Endothelial cell of umbilical vein (primary cell): ENCODE results near the gene PLEKHA7.

Experiments
- CTCF ChIP-seq, 2 donors: IDR thresholded peaks; 1 replicate in 1 of 2; 2 replicates in 1 of 2; pipeline ENCODE4 v1.5.1; 2011; ENCODE audit warnings: low read length in 2 of 2, mild to moderate bottlenecking in 2 of 2, moderate library complexity in 2 of 2, control low read depth in 1 of 2, inconsistent platforms in 1 of 2, low read depth in 1 of 2; ENCODE audit not compliant: insufficient read depth in 1 of 2; ENCODE audit errors: extremely low read depth in 1 of 2
- EZH2 ChIP-seq: IDR thresholded peaks from 2 replicates; pipeline ENCODE4 v1.6.1; 2012; ENCODE audit warnings: borderline replicate concordance, low read depth, mild to moderate bottlenecking, moderate library complexity, low read length, inconsistent platforms; ENCODE audit not compliant: severe bottlenecking
- FOS ChIP-seq: IDR thresholded peaks from 2 replicates; pipeline ENCODE4 v1.6.1; 2011; ENCODE audit warnings: mild to moderate bottlenecking, low read length, moderate library complexity, borderline replicate concordance; ENCODE audit not compliant: insufficient read depth
- JUN ChIP-seq: IDR thresholded peaks from 2 replicates; pipeline ENCODE4 v1.6.1; 2011; ENCODE audit warnings: borderline replicate concordance, low read depth; ENCODE audit not compliant: insufficient read length, insufficient read depth
- MAX ChIP-seq: IDR thresholded peaks from 2 replicates; pipeline ENCODE4 v1.6.1; 2011; ENCODE audit not compliant: insufficient read depth, insufficient read length
- MYC ChIP-seq: IDR thresholded peaks from one replicate; pipeline ENCODE4 v1.6.1; 2011; ENCODE audit warnings: mild to moderate bottlenecking, low read depth, low read length
- POLR2A ChIP-seq: IDR thresholded peaks from 2 replicates; pipeline ENCODE4 v1.6.1; 2012; ENCODE audit warnings: low read depth, mild to moderate bottlenecking, control low read depth, low read length
- POLR2AphosphoS5 ChIP-seq: IDR thresholded peaks from 2 replicates; pipeline ENCODE4 v1.6.1; 2012; ENCODE audit warnings: low read depth, mild to moderate bottlenecking, control low read depth, low read length, moderate library complexity; ENCODE audit not compliant: insufficient read depth

- TF ChIP-seq CTCF (IDR thresholded peaks at IDR 0.05; ENCODE audit: extremely low read depth in 1 of 2, insufficient read depth in 1 of 2, low read depth in 1 of 2, low read length in 2 of 2), result no peak
- no peak for TF ChIP-seq EZH2
- TF ChIP-seq POLR2A, result no peak
- no peak for TF ChIP-seq POLR2AphosphoS5
- TF ChIP-seq MYC, result no peak
- TF ChIP-seq FOS, result no peak
- TF ChIP-seq MAX, result no peak
- no peak for TF ChIP-seq JUN
Measured at GRCh38 chr11:16781936-16782919, 232.0 kb downstream of the PLEKHA7 start.
